ENCODE data around the gene ZEB2. TPM values are rescaled to one million over a fixed set of nuclear protein-coding genes. Genes with fewer than 3 reads are reported as not detected.

ZEB2 gene
- total RNA-seq, 1 donor from 2014 or later: 88.5 TPM

DNA sequence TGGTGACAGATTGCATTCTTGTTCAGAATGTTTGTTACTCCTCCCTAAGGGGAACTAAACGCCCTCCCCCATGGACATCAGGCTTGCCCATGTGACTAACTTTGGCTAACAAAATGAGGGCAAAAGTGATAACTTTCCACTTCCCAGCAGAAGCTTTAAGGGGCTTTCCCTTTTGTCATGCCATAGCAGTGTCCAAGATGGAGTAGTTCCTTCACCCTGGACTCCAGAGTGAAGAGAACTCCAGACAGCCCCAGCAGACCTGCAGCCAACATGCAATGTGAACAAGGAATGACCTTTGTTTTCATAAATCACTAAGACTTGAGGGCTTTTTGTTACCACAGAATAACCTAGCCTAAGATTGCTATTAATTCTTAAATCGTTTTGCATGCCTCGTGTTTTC, 163.5 kb downstream of the ZEB2 start:
- Mint-ChIP-seq H3K4me3 (no peak overlapping the region), H3K27ac (no peak overlapping the region), H3K9me3 (no peaks in the 10 kb centered on the region), H3K27me3 (peaks cover 4% of the 10 kb centered on the region), H3K36me3 (no peaks in the 10 kb centered on the region), H3K4me1 (ENCODE audit: unreplicated experiment) (peaks cover 14% of the 10 kb centered on the region)
- DNase-seq (ENCODE audit: extremely low spot score, unreplicated experiment): no peak
- TF ChIP-seq CTCF (conservative IDR thresholded peaks at IDR 0.05): no peak

DNA sequence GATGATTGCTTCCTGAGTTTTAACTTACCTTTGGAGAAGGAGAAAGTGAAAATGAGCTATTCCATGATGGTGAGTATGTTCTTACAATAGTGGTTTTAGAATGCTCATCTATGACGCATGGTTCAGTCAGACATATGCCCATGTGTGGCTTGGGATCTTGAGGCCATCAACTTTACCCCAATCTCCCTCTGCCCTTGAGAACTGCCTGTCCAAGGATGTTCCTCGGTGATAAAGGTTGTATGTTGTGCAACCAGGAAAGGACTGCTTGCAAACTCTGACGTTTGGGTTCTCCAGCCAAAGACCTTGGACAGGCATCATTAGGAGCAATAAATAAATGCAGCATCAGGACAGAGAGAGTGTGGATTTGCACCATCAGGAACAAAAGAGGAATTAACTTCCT, 165.0 kb downstream of the ZEB2 start:
- Mint-ChIP-seq H3K36me3 (no peaks in the 10 kb centered on the region), H3K4me1 (ENCODE audit: unreplicated experiment) (peaks cover 21% of the 10 kb centered on the region), H3K9me3 (no peaks in the 10 kb centered on the region), H3K27me3 (peaks cover 4% of the 10 kb centered on the region), H3K4me3 (no peak overlapping the region), H3K27ac (no peak overlapping the region)
- no peak for TF ChIP-seq CTCF (conservative IDR thresholded peaks at IDR 0.05)
- no peak for DNase-seq (ENCODE audit: extremely low spot score, unreplicated experiment)

GRCh38 chr2:144351687-144352086, 168.2 kb downstream of the ZEB2 start:
- Mint-ChIP-seq H3K9me3 (no peaks in the 10 kb centered on the region), H3K27ac (no peak overlapping the region), H3K4me3 (no peak overlapping the region), H3K27me3 (peaks cover 4% of the 10 kb centered on the region), H3K4me1 (ENCODE audit: unreplicated experiment) (peaks cover 18% of the 10 kb centered on the region), H3K36me3 (no peaks in the 10 kb centered on the region)
- no peak for DNase-seq (ENCODE audit: extremely low spot score, unreplicated experiment)
- no peak for TF ChIP-seq CTCF (conservative IDR thresholded peaks at IDR 0.05)

DNA sequence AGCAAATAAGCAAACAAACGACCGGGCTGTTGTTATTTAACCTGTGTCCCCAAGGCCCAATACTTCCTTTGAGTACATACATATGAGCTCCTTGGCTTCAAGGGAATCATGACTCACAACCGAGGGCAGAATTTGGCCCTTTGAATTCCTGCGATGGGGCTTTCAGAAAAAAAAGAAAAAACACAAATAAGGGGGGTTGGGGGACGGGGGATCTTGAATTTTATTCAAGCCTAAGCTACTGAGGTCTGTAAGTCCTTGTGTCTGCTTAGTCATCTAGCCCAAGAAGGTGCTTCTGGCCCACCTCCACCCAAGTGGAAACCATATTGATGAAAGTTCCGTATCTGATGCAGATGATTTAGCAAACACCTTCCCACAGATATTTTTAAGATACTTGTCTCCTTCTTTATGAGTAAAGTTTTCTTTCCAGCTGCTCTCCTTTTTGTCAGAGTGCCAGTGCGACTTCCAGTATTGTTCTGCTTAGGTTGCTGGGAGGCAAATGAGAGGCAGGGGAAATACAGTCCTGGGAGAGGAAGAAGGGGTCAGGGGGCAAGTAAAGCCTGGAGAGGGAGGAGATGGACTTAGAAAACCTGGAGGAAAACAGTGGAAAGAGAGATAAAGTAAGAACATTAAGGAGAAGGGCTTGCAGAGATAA, 169.6 kb downstream of the ZEB2 start:
- DNase-seq (ENCODE audit: extremely low spot score, unreplicated experiment): no peak
- H3K4me3 Mint-ChIP-seq: no peak overlapping the region
- H3K27ac Mint-ChIP-seq: no peak overlapping the region
- H3K4me1 Mint-ChIP-seq (ENCODE audit: unreplicated experiment): peaks cover 16% of the 10 kb centered on the region
- no peaks in the 10 kb centered on the region for H3K9me3 Mint-ChIP-seq
- peaks cover 4% of the 10 kb centered on the region for H3K27me3 Mint-ChIP-seq
- TF ChIP-seq CTCF (conservative IDR thresholded peaks at IDR 0.05): no peak
- H3K36me3 Mint-ChIP-seq: no peaks in the 10 kb centered on the region

DNA sequence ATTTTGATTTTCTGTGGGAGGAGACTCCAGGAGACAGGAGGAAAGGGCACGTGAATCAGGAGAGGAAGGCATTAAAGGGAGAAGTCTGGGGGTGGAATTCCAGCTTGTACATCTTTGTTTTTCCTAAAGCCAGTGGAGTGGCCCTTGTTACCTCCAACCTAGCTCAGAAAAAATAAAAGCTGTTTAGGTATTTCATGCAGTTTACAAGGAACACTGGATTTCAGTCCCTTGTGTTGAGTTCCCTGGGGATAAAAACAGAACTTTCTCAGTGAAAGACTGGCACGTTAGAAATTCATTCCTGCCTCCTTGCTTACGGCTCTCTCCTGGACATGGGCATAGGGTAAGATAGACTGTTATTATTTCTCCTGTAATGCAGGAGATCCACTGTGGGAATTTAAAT, 170.2 kb downstream of the ZEB2 start:
- no peak overlapping the region for H3K27ac Mint-ChIP-seq
- no peak for TF ChIP-seq CTCF (conservative IDR thresholded peaks at IDR 0.05)
- no peak overlapping the region for H3K4me3 Mint-ChIP-seq

DNA sequence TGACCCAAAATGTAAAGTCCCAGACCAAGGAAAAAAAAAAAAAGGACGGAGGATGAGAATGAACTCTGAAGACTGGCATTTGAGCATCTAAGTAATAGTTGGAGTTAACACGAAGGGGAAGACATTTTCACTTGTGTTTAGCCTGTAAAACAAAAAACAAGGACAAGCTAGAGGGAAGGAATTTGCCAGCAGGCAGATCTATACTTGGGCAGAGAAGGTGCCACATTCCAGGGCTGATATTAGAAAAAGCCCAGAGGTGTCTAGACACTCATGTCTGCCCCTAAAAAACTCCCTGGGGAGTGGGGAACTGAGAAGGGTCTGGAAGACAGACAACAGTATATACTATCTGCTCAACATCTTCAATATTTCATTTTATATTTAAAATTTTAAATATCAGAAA, 171.1 kb downstream of the ZEB2 start:
- DNase-seq (ENCODE audit: extremely low spot score, unreplicated experiment): no peak
- peaks cover 16% of the 10 kb centered on the region for H3K4me1 Mint-ChIP-seq (ENCODE audit: unreplicated experiment)
- H3K4me3 Mint-ChIP-seq: no peak overlapping the region

More for the DNA sequence above, 170.2 kb downstream of the ZEB2 start:
- Mint-ChIP-seq H3K9me3 (no peaks in the 10 kb centered on the region), H3K36me3 (no peaks in the 10 kb centered on the region), H3K27me3 (peaks cover 4% of the 10 kb centered on the region), H3K4me1 (ENCODE audit: unreplicated experiment) (peaks cover 16% of the 10 kb centered on the region)
- no peak for DNase-seq (ENCODE audit: extremely low spot score, unreplicated experiment)

More for the DNA sequence above, 171.1 kb downstream of the ZEB2 start:
- Mint-ChIP-seq H3K36me3 (no peaks in the 10 kb centered on the region), H3K27me3 (peaks cover 4% of the 10 kb centered on the region), H3K9me3 (no peaks in the 10 kb centered on the region), H3K27ac (no peak overlapping the region)
- no peak for TF ChIP-seq CTCF (conservative IDR thresholded peaks at IDR 0.05)

All from type B pancreatic cell (in vitro differentiated cells).